ENCODE results near the gene GPATCH2L. TPM values are rescaled to one million over a fixed set of nuclear protein-coding genes. Genes with fewer than 3 reads are reported as not detected.

Gene GPATCH2L
- total and polyA plus RNA-seq, 2 donors (not counting 1 experiment from before 2014, with no cell fraction given): 19.4 to 50.5 TPM

DNA sequence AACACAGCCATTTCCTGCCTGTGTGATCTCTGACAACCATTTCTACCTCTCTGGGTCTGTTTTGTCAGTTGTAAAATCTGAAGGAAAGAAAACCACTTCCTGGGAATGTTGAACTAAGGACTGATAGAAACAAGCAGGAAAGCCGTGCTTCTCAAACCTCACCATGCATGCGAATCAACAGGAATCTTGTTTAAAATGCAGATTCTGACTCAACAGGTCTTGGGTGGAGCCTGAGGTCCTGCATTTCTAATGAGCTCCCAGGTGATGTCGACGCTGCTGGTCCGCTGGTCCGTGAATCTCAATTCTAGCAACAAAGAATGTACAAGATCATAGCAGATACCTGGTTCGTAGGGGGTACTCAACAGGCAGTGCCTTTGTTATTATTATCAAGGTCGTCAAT, 38.0 kb upstream of the GPATCH2L start:
- no peaks in the 10 kb centered on the region for H3K79me2 ChIP-seq (ENCODE audit: control insufficient read depth, insufficient read depth, low read length)
- no peak overlapping the region for H3K4me3 ChIP-seq (replicated peaks in 1 of 4; ENCODE audit: control extremely low read depth in 1 of 4, insufficient read depth in 1 of 4, low read depth in 3 of 4, low read length in 4 of 4)
- H3K9ac ChIP-seq (ENCODE audit: insufficient read depth, low read length): no peak overlapping the region
- no peak overlapping the region for H3K4me2 ChIP-seq (ENCODE audit: extremely low read depth, insufficient read depth, low read length)
- H3K27ac ChIP-seq (ENCODE audit: insufficient read depth, low read length): no peak overlapping the region
- H4K20me1 ChIP-seq (ENCODE audit: control insufficient read depth, extremely low read depth, insufficient read depth, low read length): no peaks in the 10 kb centered on the region
- no peaks in the 10 kb centered on the region for H3K9me3 ChIP-seq (ENCODE audit: control insufficient read depth, insufficient read depth, low read depth, low read length)
- H2AFZ ChIP-seq (ENCODE audit: low read length): no peak overlapping the region
- DNase-seq (ENCODE audit: low read depth in 2 of 2): no peak
- H3K27me3 ChIP-seq (ENCODE audit: control insufficient read depth, insufficient read depth, low read length): no peaks in the 10 kb centered on the region
- TF ChIP-seq EZH2 (IDR thresholded peaks at IDR 0.05; ENCODE audit: low read length, missing control alignments): no peak
- TF ChIP-seq, protein P1, sequence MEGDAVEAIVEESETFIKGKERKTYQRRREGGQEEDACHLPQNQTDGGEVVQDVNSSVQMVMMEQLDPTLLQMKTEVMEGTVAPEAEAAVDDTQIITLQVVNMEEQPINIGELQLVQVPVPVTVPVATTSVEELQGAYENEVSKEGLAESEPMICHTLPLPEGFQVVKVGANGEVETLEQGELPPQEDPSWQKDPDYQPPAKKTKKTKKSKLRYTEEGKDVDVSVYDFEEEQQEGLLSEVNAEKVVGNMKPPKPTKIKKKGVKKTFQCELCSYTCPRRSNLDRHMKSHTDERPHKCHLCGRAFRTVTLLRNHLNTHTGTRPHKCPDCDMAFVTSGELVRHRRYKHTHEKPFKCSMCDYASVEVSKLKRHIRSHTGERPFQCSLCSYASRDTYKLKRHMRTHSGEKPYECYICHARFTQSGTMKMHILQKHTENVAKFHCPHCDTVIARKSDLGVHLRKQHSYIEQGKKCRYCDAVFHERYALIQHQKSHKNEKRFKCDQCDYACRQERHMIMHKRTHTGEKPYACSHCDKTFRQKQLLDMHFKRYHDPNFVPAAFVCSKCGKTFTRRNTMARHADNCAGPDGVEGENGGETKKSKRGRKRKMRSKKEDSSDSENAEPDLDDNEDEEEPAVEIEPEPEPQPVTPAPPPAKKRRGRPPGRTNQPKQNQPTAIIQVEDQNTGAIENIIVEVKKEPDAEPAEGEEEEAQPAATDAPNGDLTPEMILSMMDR (conservative IDR thresholded peaks at IDR 0.05 in 1 of 2, IDR thresholded peaks at IDR 0.05 in 1 of 2; ENCODE audit: low read depth in 1 of 2, low read length in 2 of 2): no peak
- H3K4me1 ChIP-seq (ENCODE audit: control insufficient read depth, extremely low read depth, insufficient read depth, low read length): no peaks in the 10 kb centered on the region
- H3K36me3 ChIP-seq (ENCODE audit: control insufficient read depth, insufficient read depth, low read length): no peaks in the 10 kb centered on the region

DNA sequence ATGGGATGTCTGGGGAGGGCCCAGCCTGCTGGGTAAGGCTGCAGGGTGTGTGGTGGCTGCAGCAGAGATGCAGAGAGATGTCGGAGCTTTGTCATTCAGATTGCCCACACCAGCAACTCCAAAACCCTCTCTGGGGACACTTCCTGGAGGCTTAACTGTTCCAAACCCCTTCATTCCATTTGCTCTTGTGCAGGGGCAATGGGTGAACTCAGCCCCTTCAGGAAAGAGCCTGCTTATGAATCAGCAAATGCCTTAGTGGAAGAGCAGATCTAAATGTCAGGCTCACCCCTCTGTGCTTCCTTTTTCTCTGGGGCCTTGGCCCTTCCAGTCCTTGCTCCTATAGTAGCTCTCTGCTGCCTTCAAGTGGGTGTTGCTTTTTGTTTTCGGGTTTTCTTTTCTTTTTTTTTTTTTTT, 36.7 kb upstream of the GPATCH2L start:
- Histone ChIP-seq H3K9ac (ENCODE audit: insufficient read depth, low read length) (no peak overlapping the region), H2AFZ (ENCODE audit: low read length) (no peak overlapping the region), H3K4me1 (ENCODE audit: control insufficient read depth, extremely low read depth, insufficient read depth, low read length) (no peaks in the 10 kb centered on the region), H3K36me3 (ENCODE audit: control insufficient read depth, insufficient read depth, low read length) (no peaks in the 10 kb centered on the region), H3K79me2 (ENCODE audit: control insufficient read depth, insufficient read depth, low read length) (no peaks in the 10 kb centered on the region), H3K27me3 (ENCODE audit: control insufficient read depth, insufficient read depth, low read length) (no peaks in the 10 kb centered on the region), H3K27ac (ENCODE audit: insufficient read depth, low read length) (no peak overlapping the region), H3K4me3 (replicated peaks in 1 of 4; ENCODE audit: control extremely low read depth in 1 of 4, insufficient read depth in 1 of 4, low read depth in 3 of 4, low read length in 4 of 4) (no peak overlapping the region), H3K9me3 (ENCODE audit: control insufficient read depth, insufficient read depth, low read depth, low read length) (no peaks in the 10 kb centered on the region), H4K20me1 (ENCODE audit: control insufficient read depth, extremely low read depth, insufficient read depth, low read length) (no peaks in the 10 kb centered on the region), H3K4me2 (ENCODE audit: extremely low read depth, insufficient read depth, low read length) (no peak overlapping the region)
- TF ChIP-seq EZH2 (IDR thresholded peaks at IDR 0.05; ENCODE audit: low read length, missing control alignments): no peak
- TF ChIP-seq, protein P1 (conservative IDR thresholded peaks at IDR 0.05 in 1 of 2, IDR thresholded peaks at IDR 0.05 in 1 of 2; ENCODE audit: low read depth in 1 of 2, low read length in 2 of 2): peak in 1 of 2 donors; percentile 29
- DNase-seq (ENCODE audit: low read depth in 2 of 2): no peak

DNA sequence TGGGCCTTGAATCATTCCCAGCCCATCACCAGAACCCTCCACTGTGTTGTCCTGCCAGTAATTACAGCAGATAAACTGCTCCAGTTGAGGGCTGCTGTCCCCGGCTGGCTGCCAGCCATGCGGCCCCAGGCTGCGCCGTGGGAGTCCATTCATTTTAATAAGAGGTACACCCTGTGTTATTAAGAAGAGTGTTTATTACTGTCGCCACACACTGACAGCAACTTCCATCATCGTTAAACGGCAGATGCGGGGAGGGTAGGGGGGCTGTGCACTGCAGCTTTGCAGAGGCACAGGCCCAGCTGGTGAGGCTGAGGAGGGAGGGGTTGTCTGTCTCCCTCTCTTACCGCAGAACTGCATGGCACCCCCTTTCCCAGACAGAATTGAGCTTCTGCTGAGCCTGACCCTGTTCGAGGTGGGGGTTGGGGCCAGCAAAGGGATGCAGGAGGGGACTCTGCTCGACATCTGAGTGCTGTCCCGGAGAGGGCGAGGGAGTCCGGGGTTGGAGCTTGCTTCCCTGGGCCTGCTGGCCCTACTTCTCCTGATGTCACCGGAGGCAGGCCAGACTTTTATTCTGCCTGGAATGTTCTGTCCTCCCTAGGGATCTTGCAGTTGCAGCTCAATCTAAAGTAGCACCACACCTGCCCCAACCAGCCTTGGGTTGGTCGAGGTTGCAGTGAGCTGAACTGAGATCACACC, 33.8 kb upstream of the GPATCH2L start:
- Histone ChIP-seq H3K4me2 (ENCODE audit: extremely low read depth, insufficient read depth, low read length) (no peak overlapping the region), H3K79me2 (ENCODE audit: control insufficient read depth, insufficient read depth, low read length) (no peaks in the 10 kb centered on the region), H3K27me3 (ENCODE audit: control insufficient read depth, insufficient read depth, low read length) (no peaks in the 10 kb centered on the region), H3K4me3 (replicated peaks in 1 of 4; ENCODE audit: control extremely low read depth in 1 of 4, insufficient read depth in 1 of 4, low read depth in 3 of 4, low read length in 4 of 4) (no peak overlapping the region), H3K9ac (ENCODE audit: insufficient read depth, low read length) (no peak overlapping the region), H3K27ac (ENCODE audit: insufficient read depth, low read length) (no peak overlapping the region), H3K36me3 (ENCODE audit: control insufficient read depth, insufficient read depth, low read length) (no peaks in the 10 kb centered on the region), H3K9me3 (ENCODE audit: control insufficient read depth, insufficient read depth, low read depth, low read length) (no peaks in the 10 kb centered on the region), H2AFZ (ENCODE audit: low read length) (no peak overlapping the region), H3K4me1 (ENCODE audit: control insufficient read depth, extremely low read depth, insufficient read depth, low read length) (no peaks in the 10 kb centered on the region), H4K20me1 (ENCODE audit: control insufficient read depth, extremely low read depth, insufficient read depth, low read length) (no peaks in the 10 kb centered on the region)
- no peak for DNase-seq (ENCODE audit: low read depth in 2 of 2)
- no peak for TF ChIP-seq EZH2 (IDR thresholded peaks at IDR 0.05; ENCODE audit: low read length, missing control alignments)
- TF ChIP-seq, protein P1 (conservative IDR thresholded peaks at IDR 0.05 in 1 of 2, IDR thresholded peaks at IDR 0.05 in 1 of 2; ENCODE audit: low read depth in 1 of 2, low read length in 2 of 2): no peak
